Gastrocnemius medialis (tissue), 4 donors: Measurements from ENCODE around the gene HES5.

Experiments
- CTCF ChIP-seq, 5 experiments: fragments of 450-650 bp in 3 of 5; fragments of 200-600 bp in 2 of 5; sonication (generic) in 2 of 5; IDR thresholded peaks in 4 of 5; conservative IDR thresholded peaks in 1 of 5; 1 replicate in 4 of 5; 2 replicates in 1 of 5; pipeline ENCODE4 v1.5.1; 2016 to 2019; ENCODE audit warnings: antibody characterized with exemption in 5 of 5, mild to moderate bottlenecking in 3 of 5, moderate library complexity in 3 of 5
- POLR2A ChIP-seq, 2 donors: fragments of 450-650 bp; IDR thresholded peaks; one replicate each; pipeline ENCODE4 v1.6.1; 2017; ENCODE audit warnings: antibody characterized with exemption in 2 of 2, mild to moderate bottlenecking in 2 of 2, moderate library complexity in 2 of 2

- TF ChIP-seq CTCF (IDR thresholded peaks at IDR 0.05 in 4 of 5, conservative IDR thresholded peaks at IDR 0.05 in 1 of 5) = no peak
- TF ChIP-seq POLR2A (IDR thresholded peaks at IDR 0.05) = no peak
These were observed 8.3 kb upstream of the HES5 start for GRCh38 chr1:2538376-2538775.
